GM23248 (cell line): ENCODE data around the gene STK17B. TPM values are rescaled to one million over a fixed set of nuclear protein-coding genes. Genes with fewer than 3 reads are reported as not detected.
"Not testable (repeated sequence)": the region's sequence is repeated elsewhere in the genome, so short reads cannot be mapped to it uniquely, and the experiment has no call there.

Experiments used
- DNase-seq: peaks from one replicate; pipeline ENCODE4 v3.0.0-alpha.2; 2015
- H2AFZ ChIP-seq: fragments of 200-600 bp; sonication (generic); 2 replicates; pipeline ENCODE4 v1.6.1; 2016; ENCODE audit warnings: antibody characterized with exemption
- H3F3A ChIP-seq: fragments of 200-600 bp; sonication (generic); 2 replicates; pipeline ENCODE4 v1.6.1; 2016; ENCODE audit warnings: mild to moderate bottlenecking, antibody characterized with exemption, mixed run types; ENCODE audit not compliant: insufficient read depth
- H3K27ac ChIP-seq: fragments of 200-600 bp; sonication (generic); 2 replicates; pipeline ENCODE4 v1.5.1; 2016; ENCODE audit warnings: mild to moderate bottlenecking
- H3K27me3 ChIP-seq: fragments of 200-600 bp; sonication (generic); replicated peaks from 2 replicates; pipeline ENCODE4 v1.6.1; 2016; ENCODE audit warnings: mild to moderate bottlenecking; ENCODE audit not compliant: insufficient read depth
- H3K36me3 ChIP-seq: fragments of 200-600 bp; sonication (generic); 2 replicates; pipeline ENCODE4 v1.6.1; 2016; ENCODE audit warnings: low read depth, mild to moderate bottlenecking
- H3K4me1 ChIP-seq: fragments of 200-600 bp; sonication (generic); 2 replicates; pipeline ENCODE4 v1.6.1; 2016; ENCODE audit warnings: mild to moderate bottlenecking; ENCODE audit not compliant: insufficient read depth
- H3K4me2 ChIP-seq: fragments of 200-600 bp; sonication (generic); one replicate; pipeline ENCODE4 v1.6.1; 2016; ENCODE audit warnings: mild to moderate bottlenecking; ENCODE audit not compliant: unreplicated experiment
- H3K4me3 ChIP-seq: fragments of 200-600 bp; sonication (generic); 2 replicates; pipeline ENCODE4 v1.5.1; 2016; ENCODE audit warnings: mild to moderate bottlenecking
- H3K79me2 ChIP-seq: fragments of 200-600 bp; sonication (generic); 2 replicates; pipeline ENCODE4 v1.6.1; 2016; ENCODE audit warnings: mild to moderate bottlenecking; ENCODE audit not compliant: insufficient read depth
- H3K9ac ChIP-seq: fragments of 200-600 bp; sonication (generic); 2 replicates; pipeline ENCODE4 v1.6.1; 2016; ENCODE audit warnings: mild to moderate bottlenecking
- H3K9me2 ChIP-seq: fragments of 200-600 bp; sonication (generic); 2 replicates; pipeline ENCODE4 v1.6.1; 2016; ENCODE audit warnings: mixed run types, mild to moderate bottlenecking, moderate library complexity; ENCODE audit not compliant: insufficient read depth
- H3K9me3 ChIP-seq: fragments of 200-600 bp; sonication (generic); one replicate; pipeline ENCODE4 v1.6.1; 2017; ENCODE audit warnings: low read depth
- H4K20me1 ChIP-seq: fragments of 200-600 bp; sonication (generic); 2 replicates; pipeline ENCODE4 v1.6.0; 2016; ENCODE audit not compliant: insufficient read depth
- EZH2 ChIP-seq: fragments of 200-600 bp; sonication (generic); IDR thresholded peaks from 2 replicates; pipeline ENCODE4 v1.6.1; 2018; ENCODE audit warnings: antibody characterized with exemption, mild to moderate bottlenecking; ENCODE audit not compliant: insufficient read depth, poor library complexity, severe bottlenecking
- EZH2phosphoT487 ChIP-seq: fragments of 200-600 bp; sonication (generic); IDR thresholded peaks from 2 replicates; pipeline ENCODE4 v1.6.1; 2018; ENCODE audit warnings: antibody characterized with exemption, moderate library complexity, mild to moderate bottlenecking, low read depth; ENCODE audit not compliant: insufficient read depth
- WGBS, 2 experiments: methylation state at CpG; one replicate each; pipeline ENCODE4 v1.1.6; 2015 to 2017; ENCODE audit warnings: low lambda C conversion rate in 2 of 2, low coverage in 1 of 2; ENCODE audit errors: missing lambda C conversion rate in 2 of 2; 5-methylcytosine and 5-hydroxymethylcytosine counted together
- in situ Hi-C: fragments of 300-500 bp; cut with MboI; formaldehyde crosslinking; loops from 2 replicates; pipeline ENCODE4 v1.15.0; 2020
- polyA plus RNA-seq: library from polyadenylated mRNA; unstranded; fragments of >200 nt; fragmentation: Nextera tagmentation; extraction: Ambion mirVana; gene quantifications from 2 replicates; pipeline ENCODE4 v1.2.1, GENCODE V29; 2016
- total RNA-seq: library from RNA; depleted of rRNA; stranded (reverse); fragments of >200 nt; shearing (Covaris generic); gene quantifications from 2 replicates; pipeline ENCODE4 v1.2.3, GENCODE V29; 2014

Gene STK17B
- total and polyA plus RNA-seq, 2 experiments from 2014 or later: 13.7 to 23.6 TPM

DNA sequence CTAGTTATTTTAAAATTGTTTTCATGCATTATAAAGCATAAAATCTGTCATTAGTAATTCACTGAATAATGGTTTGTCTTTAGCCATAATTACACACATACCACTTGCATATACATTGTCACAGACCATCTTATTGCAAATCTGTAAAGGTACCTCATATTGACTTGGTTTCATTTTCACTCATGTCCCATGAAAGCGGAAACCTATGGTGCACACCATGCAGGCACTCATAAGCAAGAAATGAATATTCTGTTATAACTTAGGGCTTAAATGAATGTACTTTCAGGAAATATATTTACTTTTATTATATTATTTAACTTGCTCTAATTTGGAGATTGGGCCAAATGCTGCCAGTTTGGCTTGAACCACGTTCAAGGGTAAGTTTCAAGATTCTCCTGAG is 29.2 kb upstream of the STK17B start:
- H3K4me2 ChIP-seq: no peak overlapping the region
- no peak overlapping the region for H3K9ac ChIP-seq
- no peaks in the 10 kb centered on the region for H3K79me2 ChIP-seq
- no peak overlapping the region for H3K27ac ChIP-seq
- H3K27me3 ChIP-seq: no peaks in the 10 kb centered on the region
- TF ChIP-seq EZH2phosphoT487: no peak
- no peak for TF ChIP-seq EZH2
- in situ Hi-C loops: no loop called here
- no peak overlapping the region for H2AFZ ChIP-seq
- no peak for DNase-seq
- H4K20me1 ChIP-seq: no peaks in the 10 kb centered on the region
- no peaks in the 10 kb centered on the region for H3K9me2 ChIP-seq
- H3F3A ChIP-seq: no peaks in the 10 kb centered on the region
- no peaks in the 10 kb centered on the region for H3K4me1 ChIP-seq
- H3K36me3 ChIP-seq: no peaks in the 10 kb centered on the region
- H3K9me3 ChIP-seq: no peaks in the 10 kb centered on the region
- no peak overlapping the region for H3K4me3 ChIP-seq
- WGBS, 2 experiments: 70 to 73% methylated on average over 2 of the region's 2 CpGs

DNA sequence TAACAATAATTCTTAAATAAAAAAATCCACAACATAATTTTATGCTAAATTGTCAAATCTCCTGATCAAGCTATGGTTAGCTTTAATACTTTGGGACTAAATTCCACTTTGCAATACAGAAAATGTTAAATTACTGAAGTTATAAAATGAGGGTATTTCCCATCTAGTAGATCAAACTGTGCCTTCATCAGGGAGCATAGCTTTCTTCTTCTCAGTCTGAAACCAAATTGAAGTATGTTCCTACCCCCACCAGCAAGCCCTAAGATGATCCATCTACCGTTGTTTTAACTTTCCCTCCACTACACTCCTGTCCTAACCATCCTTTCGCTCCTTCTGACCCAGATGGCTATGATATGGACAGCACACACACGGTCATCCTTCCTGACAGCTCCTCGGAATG is 24.4 kb upstream of the STK17B start:
- no peaks in the 10 kb centered on the region for H3K27me3 ChIP-seq
- no peak overlapping the region for H2AFZ ChIP-seq
- no peaks in the 10 kb centered on the region for H3K9me3 ChIP-seq
- H3K4me2 ChIP-seq: no peak overlapping the region
- no peaks in the 10 kb centered on the region for H3K36me3 ChIP-seq
- no peaks in the 10 kb centered on the region for H3K9me2 ChIP-seq
- no peak for DNase-seq
- no peak overlapping the region for H3K27ac ChIP-seq
- H3F3A ChIP-seq: no peaks in the 10 kb centered on the region
- WGBS, 2 experiments: 76 to 86% methylated on average over 4 of the region's 4 CpGs
- H3K4me3 ChIP-seq: no peak overlapping the region
- H4K20me1 ChIP-seq: no peaks in the 10 kb centered on the region
- H3K79me2 ChIP-seq: no peaks in the 10 kb centered on the region
- H3K9ac ChIP-seq: no peak overlapping the region
- H3K4me1 ChIP-seq: no peaks in the 10 kb centered on the region
- no peak for TF ChIP-seq EZH2phosphoT487
- TF ChIP-seq EZH2: no peak
- in situ Hi-C loops: no loop called here

DNA sequence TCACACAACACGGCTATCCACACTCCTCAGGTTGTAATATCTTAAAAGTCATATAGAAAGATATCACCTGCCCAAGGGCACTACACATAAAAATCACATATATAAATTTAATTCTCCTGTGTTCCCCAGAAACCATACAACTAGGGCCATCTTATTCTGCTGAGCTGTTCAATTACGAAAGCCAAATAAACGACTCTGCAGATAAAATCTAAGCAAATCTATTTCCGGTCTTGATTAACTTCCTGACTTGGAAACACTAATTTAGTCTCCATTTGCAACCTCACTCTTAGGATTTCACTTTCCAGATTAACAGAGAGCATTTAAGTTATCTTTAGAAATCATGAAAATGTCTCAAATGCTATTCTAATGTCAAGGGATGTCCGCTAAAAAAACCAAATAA is 23.9 kb upstream of the STK17B start:
- Histone ChIP-seq H3K4me3 (no peak overlapping the region), H3K9me3 (no peaks in the 10 kb centered on the region), H3K4me2 (no peak overlapping the region), H3K9ac (no peak overlapping the region), H3F3A (no peaks in the 10 kb centered on the region), H4K20me1 (no peaks in the 10 kb centered on the region), H3K4me1 (no peaks in the 10 kb centered on the region), H3K36me3 (no peaks in the 10 kb centered on the region), H3K9me2 (no peaks in the 10 kb centered on the region), H3K79me2 (no peaks in the 10 kb centered on the region), H3K27me3 (no peaks in the 10 kb centered on the region), H2AFZ (no peak overlapping the region), H3K27ac (no peak overlapping the region)
- no peak for DNase-seq
- in situ Hi-C loops: no loop called here
- TF ChIP-seq EZH2phosphoT487 (no peak), EZH2 (no peak)
- 93 to 98% methylated on average over 5 of the region's 5 CpGs for WGBS, 2 experiments

DNA sequence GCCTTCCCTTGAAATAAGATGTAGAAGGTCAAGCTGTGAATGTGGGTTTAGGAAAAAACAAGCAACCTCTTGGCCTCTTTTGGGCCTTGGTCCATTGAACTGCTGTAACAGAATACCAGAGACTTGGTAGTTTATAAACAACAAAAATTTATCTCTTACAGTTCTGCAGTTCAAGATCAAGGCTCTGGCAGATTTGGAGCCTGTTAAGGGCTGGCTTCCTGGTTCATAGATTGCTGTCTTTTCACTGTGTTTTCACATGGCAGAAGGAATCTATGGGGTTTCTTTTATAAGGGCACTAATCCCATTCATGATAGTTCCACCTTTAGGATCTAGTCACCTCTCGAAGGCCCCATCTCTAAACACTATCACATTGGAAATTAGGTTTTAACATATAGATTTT is 20.2 kb upstream of the STK17B start:
- Histone ChIP-seq H3K4me3 (no peak overlapping the region), H3K27me3 (no peaks in the 10 kb centered on the region), H3K79me2 (no peaks in the 10 kb centered on the region), H3K9ac (no peak overlapping the region), H4K20me1 (no peaks in the 10 kb centered on the region), H2AFZ (no peak overlapping the region), H3K4me1 (no peaks in the 10 kb centered on the region), H3K36me3 (no peaks in the 10 kb centered on the region), H3K27ac (no peak overlapping the region), H3K9me3 (no peaks in the 10 kb centered on the region), H3K4me2 (no peak overlapping the region), H3F3A (no peaks in the 10 kb centered on the region), H3K9me2 (no peaks in the 10 kb centered on the region)
- TF ChIP-seq EZH2phosphoT487 (no peak), EZH2 (no peak)
- no peak for DNase-seq
- WGBS, 2 experiments: 83 to 85% methylated on average over 1 of the region's 1 CpG
- in situ Hi-C loops: no loop called here

DNA sequence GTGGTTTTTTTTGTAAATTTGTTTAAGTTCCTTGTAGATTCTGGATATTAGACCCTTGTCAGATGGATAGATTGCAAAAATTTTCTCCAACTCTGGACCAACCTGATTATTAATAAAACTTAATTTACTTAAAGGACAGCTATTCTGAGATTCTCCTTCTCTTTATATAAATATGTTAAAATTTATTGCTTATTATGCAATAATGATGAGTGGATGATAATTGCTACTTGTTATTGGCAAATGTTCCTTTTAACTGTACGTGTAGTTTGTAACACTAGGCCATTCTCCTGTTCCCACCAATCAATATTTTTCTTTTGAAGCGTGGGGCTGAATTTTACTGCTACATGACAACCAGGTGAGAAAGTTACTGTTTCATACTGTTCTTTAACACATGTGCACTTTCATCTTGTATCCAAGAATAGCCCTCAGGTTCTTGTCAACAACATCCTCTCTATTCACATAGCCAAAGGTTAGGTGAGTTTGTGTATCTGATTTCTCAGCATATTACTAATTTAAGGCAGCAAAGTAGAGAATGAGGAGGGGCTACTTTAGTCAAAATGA is 16.6 kb upstream of the STK17B start:
- DNase-seq: no peak
- H3K27ac ChIP-seq: no peak overlapping the region
- WGBS, 2 experiments: 69 to 74% methylated on average over 2 of the region's 2 CpGs
- H3F3A ChIP-seq: no peaks in the 10 kb centered on the region
- H3K9me3 ChIP-seq: no peaks in the 10 kb centered on the region
- H3K27me3 ChIP-seq: no peaks in the 10 kb centered on the region
- H3K4me1 ChIP-seq: no peaks in the 10 kb centered on the region
- TF ChIP-seq EZH2 (no peak), EZH2phosphoT487 (no peak)
- no peak overlapping the region for H3K4me2 ChIP-seq
- in situ Hi-C loops: no loop called here
- no peaks in the 10 kb centered on the region for H4K20me1 ChIP-seq
- no peak overlapping the region for H2AFZ ChIP-seq
- H3K36me3 ChIP-seq: no peaks in the 10 kb centered on the region
- no peak overlapping the region for H3K4me3 ChIP-seq
- H3K79me2 ChIP-seq: no peaks in the 10 kb centered on the region
- H3K9ac ChIP-seq: no peak overlapping the region
- H3K9me2 ChIP-seq: no peaks in the 10 kb centered on the region

DNA sequence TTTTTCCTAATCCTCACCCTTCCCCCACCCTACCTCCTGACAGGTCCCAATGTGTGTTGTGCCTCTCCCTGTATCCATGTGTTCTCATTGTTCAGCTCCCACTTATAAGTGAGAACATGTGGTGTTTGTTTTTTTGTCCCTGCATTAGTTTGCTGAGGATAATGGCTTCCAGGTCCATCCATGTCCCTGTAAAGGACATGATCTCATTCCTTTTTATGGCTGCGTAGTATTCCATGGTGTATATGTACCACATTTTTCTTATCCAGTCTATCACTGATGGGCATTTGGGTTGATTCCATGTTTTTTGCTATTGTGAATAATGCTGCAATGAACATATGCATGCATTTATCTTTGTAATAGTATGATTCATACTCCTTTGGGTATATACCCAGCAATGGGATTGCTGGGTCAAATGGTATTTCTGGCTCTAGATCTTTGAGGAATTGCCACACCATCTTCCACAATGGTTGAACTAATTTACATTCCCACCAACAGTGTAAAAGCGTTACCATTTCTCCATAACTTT is 15.9 kb upstream of the STK17B start:
- H3K9ac ChIP-seq, H3K4me1 ChIP-seq, H3K79me2 ChIP-seq, H3K4me2 ChIP-seq, DNase-seq, H3F3A ChIP-seq, H3K36me3 ChIP-seq, in situ Hi-C loops, H3K27ac ChIP-seq, H3K9me2 ChIP-seq, H4K20me1 ChIP-seq, H3K9me3 ChIP-seq, H2AFZ ChIP-seq, H3K27me3 ChIP-seq, H3K4me3 ChIP-seq: not testable (repeated sequence)
- WGBS, 2 experiments: 53 to 65% methylated on average over 2 of the region's 2 CpGs
